Measurements from ENCODE around the gene PTBP1.
A peak's percentile ranks its signal among the peaks of the same experiment; 100 is the strongest.

PTBP1 gene

GRCh38 chr19:804419-805165 is 7.3 kb downstream of the PTBP1 start:
- Mint-ChIP-seq H3K36me3 (ENCODE audit: insufficient read depth) (peaks cover 97% of the 10 kb centered on the region), H3K9me3 (no peaks in the 10 kb centered on the region), H3K27me3 (no peaks in the 10 kb centered on the region), H3K4me1 (ENCODE audit: low read depth in 2 of 2) (peaks cover 36 to 49% of the 10 kb centered on the region in 2 donors), H3K4me3 (no peak overlapping the region), H3K27ac (peak overlapping the region in 1 of 2 donors; percentile 95)
- DNase-seq (no peak), ATAC-seq (replicated peaks) (no peak)

GRCh38 chr19:805166-805551 is 7.9 kb downstream of the PTBP1 start:
- peaks cover 97% of the 10 kb centered on the region for H3K36me3 Mint-ChIP-seq (ENCODE audit: insufficient read depth)
- H3K4me1 Mint-ChIP-seq (ENCODE audit: low read depth in 2 of 2): peaks cover 30 to 43% of the 10 kb centered on the region in 2 donors
- H3K27ac Mint-ChIP-seq: peak overlapping the region in 1 of 2 donors; percentile 74
- H3K9me3 Mint-ChIP-seq: no peaks in the 10 kb centered on the region
- no peak overlapping the region for H3K4me3 Mint-ChIP-seq
- no peaks in the 10 kb centered on the region for H3K27me3 Mint-ChIP-seq
- no peak for ATAC-seq (replicated peaks)
- no peak for DNase-seq

- H3K4me1 Mint-ChIP-seq (ENCODE audit: low read depth in 2 of 2): peaks cover 24 to 37% of the 10 kb centered on the region in 2 donors
- DNase-seq (no peak), ATAC-seq (replicated peaks) (no peak)
- H3K9me3 Mint-ChIP-seq: no peaks in the 10 kb centered on the region
- H3K36me3 Mint-ChIP-seq (ENCODE audit: insufficient read depth): peaks cover 97% of the 10 kb centered on the region
- H3K4me3 Mint-ChIP-seq: no peak overlapping the region
- peak overlapping the region in 1 of 2 donors; percentile 74 for H3K27ac Mint-ChIP-seq
- H3K27me3 Mint-ChIP-seq: no peaks in the 10 kb centered on the region
Observed at GRCh38 chr19:805600-806550, 8.6 kb downstream of the PTBP1 start.

- no peaks in the 10 kb centered on the region for H3K27me3 Mint-ChIP-seq
- DNase-seq: no peak
- peaks cover 97% of the 10 kb centered on the region for H3K36me3 Mint-ChIP-seq (ENCODE audit: insufficient read depth)
- H3K9me3 Mint-ChIP-seq: no peaks in the 10 kb centered on the region
- peak overlapping the region in 1 of 2 donors; percentile 87 for H3K27ac Mint-ChIP-seq
- H3K4me3 Mint-ChIP-seq: peak overlapping the region in 1 of 2 donors; percentile 12
- no peak for ATAC-seq (replicated peaks)
- H3K4me1 Mint-ChIP-seq (ENCODE audit: low read depth in 2 of 2): peaks cover 17 to 27% of the 10 kb centered on the region in 2 donors
Observed at GRCh38 chr19:806815-807421, 9.7 kb downstream of the PTBP1 start.

- DNase-seq: no peak
- Mint-ChIP-seq H3K36me3 (ENCODE audit: insufficient read depth) (peaks cover 92% of the 10 kb centered on the region), H3K27ac (peak overlapping the region in 1 of 2 donors; percentile 87)
Observed at GRCh38 chr19:807627-808422, 10.6 kb downstream of the PTBP1 start.

GRCh38 chr19:808423-808775 is 11.1 kb downstream of the PTBP1 start:
- Mint-ChIP-seq H3K27me3 (no peaks in the 10 kb centered on the region), H3K27ac (peak overlapping the region in 1 of 2 donors; percentile 72), H3K4me3 (no peak overlapping the region), H3K9me3 (no peaks in the 10 kb centered on the region), H3K36me3 (ENCODE audit: insufficient read depth) (peaks cover 92% of the 10 kb centered on the region), H3K4me1 (ENCODE audit: low read depth in 2 of 2) (peaks cover 5 to 14% of the 10 kb centered on the region in 2 donors)
- no peak for DNase-seq
- ATAC-seq (replicated peaks): no peak

More at GRCh38 chr19:807627-808422, 10.6 kb downstream of the PTBP1 start:
- no peaks in the 10 kb centered on the region for H3K9me3 Mint-ChIP-seq
- H3K4me1 Mint-ChIP-seq (ENCODE audit: low read depth in 2 of 2): peaks cover 9 to 19% of the 10 kb centered on the region in 2 donors
- no peaks in the 10 kb centered on the region for H3K27me3 Mint-ChIP-seq
- ATAC-seq (replicated peaks): no peak
- no peak overlapping the region for H3K4me3 Mint-ChIP-seq

GRCh38 chr19:810077-810855 is 13.0 kb downstream of the PTBP1 start:
- H3K9me3 Mint-ChIP-seq: no peaks in the 10 kb centered on the region
- DNase-seq (no peak), ATAC-seq (replicated peaks) (no peak)

GRCh38 chr19:810883-811489 is 13.7 kb downstream of the PTBP1 start:
- Mint-ChIP-seq H3K27me3 (no peaks in the 10 kb centered on the region), H3K4me1 (ENCODE audit: low read depth in 2 of 2) (peaks cover 0 to 9% of the 10 kb centered on the region in 2 donors), H3K27ac (peak overlapping the region in 1 of 2 donors; percentile 87), H3K36me3 (ENCODE audit: insufficient read depth) (peaks cover 93% of the 10 kb centered on the region), H3K9me3 (peaks cover 0 to 5% of the 10 kb centered on the region in 2 donors), H3K4me3 (peak overlapping the region in 1 of 2 donors; percentile 8)
- ATAC-seq (replicated peaks) (no peak), DNase-seq (no peak)

More at GRCh38 chr19:810077-810855, 13.0 kb downstream of the PTBP1 start:
- Mint-ChIP-seq H3K4me1 (ENCODE audit: low read depth in 2 of 2) (peaks cover 0 to 7% of the 10 kb centered on the region in 2 donors), H3K4me3 (no peak overlapping the region), H3K36me3 (ENCODE audit: insufficient read depth) (peaks cover 92% of the 10 kb centered on the region), H3K27me3 (no peaks in the 10 kb centered on the region), H3K27ac (peak overlapping the region in 1 of 2 donors; percentile 77)

GRCh38 chr19:811506-812048 is 14.3 kb downstream of the PTBP1 start:
- Mint-ChIP-seq H3K27ac (peak overlapping the region in 1 of 2 donors; percentile 87), H3K9me3 (peaks cover 3 to 11% of the 10 kb centered on the region in 2 donors), H3K4me1 (ENCODE audit: low read depth in 2 of 2) (peaks cover 3 to 9% of the 10 kb centered on the region in 2 donors), H3K27me3 (no peaks in the 10 kb centered on the region), H3K4me3 (peak overlapping the region in 1 of 2 donors; percentile 8), H3K36me3 (ENCODE audit: insufficient read depth) (peaks cover 95% of the 10 kb centered on the region)
- ATAC-seq (replicated peaks) (no peak), DNase-seq (no peak)

GRCh38 chr19:812049-812746 is 14.9 kb downstream of the PTBP1 start:
- ATAC-seq (replicated peaks): no peak
- H3K27me3 Mint-ChIP-seq: no peaks in the 10 kb centered on the region
- H3K36me3 Mint-ChIP-seq (ENCODE audit: insufficient read depth): peaks cover 95% of the 10 kb centered on the region
- H3K27ac Mint-ChIP-seq: peak overlapping the region in 1 of 2 donors; percentile 87
- DNase-seq: no peak
- H3K9me3 Mint-ChIP-seq: peaks cover 4 to 16% of the 10 kb centered on the region in 2 donors
- H3K4me3 Mint-ChIP-seq: no peak overlapping the region
- peaks cover 4 to 6% of the 10 kb centered on the region in 2 donors for H3K4me1 Mint-ChIP-seq (ENCODE audit: low read depth in 2 of 2)

- H3K4me3 Mint-ChIP-seq: no peak overlapping the region
- H3K27me3 Mint-ChIP-seq: no peaks in the 10 kb centered on the region
- no peak overlapping the region for H3K27ac Mint-ChIP-seq
- peaks cover 4 to 16% of the 10 kb centered on the region in 2 donors for H3K9me3 Mint-ChIP-seq
- DNase-seq (no peak), ATAC-seq (replicated peaks) (no peak)
- H3K36me3 Mint-ChIP-seq (ENCODE audit: insufficient read depth): peaks cover 95% of the 10 kb centered on the region
- H3K4me1 Mint-ChIP-seq (ENCODE audit: low read depth in 2 of 2): peaks cover 3 to 4% of the 10 kb centered on the region in 2 donors
Observed at GRCh38 chr19:812747-813218, 15.5 kb downstream of the PTBP1 start.

Measured in effector memory CD8-positive, alpha-beta T cell (primary cell).